Measurements from ENCODE around the gene KLHL18.

The KLHL18 gene

DNA sequence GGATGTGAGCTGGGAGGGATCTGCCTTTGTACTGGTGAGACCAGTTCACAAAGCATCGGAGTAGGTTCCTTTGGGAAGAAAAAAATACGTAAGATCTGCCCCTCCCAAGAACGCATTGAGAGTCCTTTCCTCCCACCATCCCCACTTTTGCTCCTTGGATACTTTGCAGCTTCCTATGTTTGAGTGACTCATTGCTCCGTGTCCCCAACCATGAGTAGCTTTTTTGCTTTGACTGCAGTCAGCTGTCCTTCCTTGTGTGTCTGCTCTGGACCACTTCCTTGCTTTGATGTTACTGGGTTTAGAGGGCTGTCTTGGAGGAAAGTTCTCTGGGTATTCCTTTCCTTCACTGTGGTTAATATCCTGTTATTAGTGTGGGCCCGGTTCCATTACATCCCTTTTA lies 54.9 kb downstream of the KLHL18 start:
- TF ChIP-seq POLR2AphosphoS5 (IDR thresholded peaks at IDR 0.05; ENCODE audit: borderline replicate concordance, low read depth, low read length), result no peak
- no peak for TF ChIP-seq FOXP2 (optimal IDR thresholded peaks at IDR 0.05; ENCODE audit: control extremely low read depth, extremely low read length, insufficient read depth)
- TF ChIP-seq EZH2 (IDR thresholded peaks at IDR 0.05), result no peak
- Histone ChIP-seq H3K9ac (ENCODE audit: insufficient read length) (no peak overlapping the region), H3K36me3 (ENCODE audit: insufficient read depth, low read length) (no peaks in the 10 kb centered on the region; the same call in 1 of the 2 replicates), H3K27ac (no peak overlapping the region), H3K9me3 (ENCODE audit: low read depth, low read length) (no peaks in the 10 kb centered on the region), H3K4me3 (no peak overlapping the region)
- no peak for DNase-seq (ENCODE audit: low read depth, low spot score)

DNA sequence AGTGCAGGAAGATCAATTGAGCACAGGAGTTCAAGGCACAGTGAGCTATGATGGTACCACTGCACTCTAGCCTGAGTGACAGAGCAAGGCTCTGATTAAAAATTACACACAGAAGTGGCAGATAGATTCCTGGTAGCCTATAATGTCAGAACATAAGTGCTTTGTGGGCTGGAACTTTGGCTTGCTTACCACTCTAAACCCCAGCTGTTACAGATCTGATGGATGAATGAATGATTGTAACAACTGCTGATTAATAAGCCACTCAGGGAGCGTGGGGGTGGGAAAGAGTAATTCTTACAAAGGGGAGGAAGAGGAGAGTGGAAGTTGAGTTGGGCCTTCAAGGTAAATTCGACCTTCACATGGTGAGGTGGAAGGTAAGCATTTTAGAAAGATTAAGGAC lies 57.2 kb downstream of the KLHL18 start:
- no peaks in the 10 kb centered on the region; the same call in 1 of the 2 replicates for H3K36me3 ChIP-seq (ENCODE audit: insufficient read depth, low read length)
- no peak for TF ChIP-seq POLR2AphosphoS5 (IDR thresholded peaks at IDR 0.05; ENCODE audit: borderline replicate concordance, low read depth, low read length)

DNA sequence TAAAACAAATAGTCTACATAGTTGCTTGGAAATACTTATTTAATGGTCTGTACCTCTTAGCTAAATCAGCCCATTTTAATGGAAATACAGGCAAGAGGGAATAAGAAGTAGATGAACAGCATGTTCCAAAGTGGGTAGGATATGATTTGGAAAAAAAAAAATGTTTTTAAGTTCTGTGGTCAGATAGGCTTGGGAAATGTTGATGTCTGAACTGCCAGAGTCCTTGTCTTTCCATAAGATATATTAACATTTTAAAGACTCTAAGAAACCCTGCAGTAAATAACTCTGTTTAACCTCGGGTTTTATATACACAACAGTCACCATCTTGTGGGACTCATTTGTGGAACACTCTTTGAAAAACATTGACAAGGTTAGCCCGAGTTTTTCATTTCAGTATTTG lies 58.1 kb downstream of the KLHL18 start:
- no peak overlapping the region for H3K9ac ChIP-seq (ENCODE audit: insufficient read length)
- no peak for TF ChIP-seq FOXP2 (optimal IDR thresholded peaks at IDR 0.05; ENCODE audit: control extremely low read depth, extremely low read length, insufficient read depth)
- H3K9me3 ChIP-seq (ENCODE audit: low read depth, low read length), result no peaks in the 10 kb centered on the region
- H3K36me3 ChIP-seq (ENCODE audit: insufficient read depth, low read length), result no peaks in the 10 kb centered on the region; the same call in 1 of the 2 replicates
- no peak overlapping the region for H3K4me3 ChIP-seq
- DNase-seq (ENCODE audit: low read depth, low spot score), result no peak
- H3K27ac ChIP-seq, result no peak overlapping the region

More for the DNA sequence above, 57.2 kb downstream of the KLHL18 start:
- no peak overlapping the region for H3K27ac ChIP-seq
- no peak overlapping the region for H3K4me3 ChIP-seq
- no peak overlapping the region for H3K9ac ChIP-seq (ENCODE audit: insufficient read length)
- DNase-seq (ENCODE audit: low read depth, low spot score), result no peak
- no peaks in the 10 kb centered on the region for H3K9me3 ChIP-seq (ENCODE audit: low read depth, low read length)

DNA sequence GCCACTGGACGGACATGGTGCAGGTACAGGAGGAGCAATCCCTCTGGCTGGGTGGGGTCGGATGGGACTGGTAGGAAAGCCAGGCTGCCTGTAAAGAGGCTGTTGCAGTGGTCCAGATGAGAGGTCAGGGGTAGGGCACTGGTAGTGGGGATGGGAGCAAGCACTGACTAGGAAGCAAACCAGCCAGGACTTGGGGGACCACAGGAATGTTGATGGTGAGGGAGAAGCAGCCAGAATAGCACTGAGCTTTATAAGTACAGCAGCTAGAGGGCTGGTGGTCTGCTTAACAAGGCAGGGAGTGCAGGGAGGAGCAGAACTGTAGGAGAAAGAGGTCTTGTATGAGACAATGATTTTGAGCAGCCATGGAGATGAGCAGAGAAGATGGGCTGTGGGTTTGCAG lies 59.4 kb downstream of the KLHL18 start:
- no peaks in the 10 kb centered on the region for H3K9me3 ChIP-seq (ENCODE audit: low read depth, low read length)
- H3K9ac ChIP-seq (ENCODE audit: insufficient read length), result no peak overlapping the region
- TF ChIP-seq POLR2AphosphoS5 (IDR thresholded peaks at IDR 0.05; ENCODE audit: borderline replicate concordance, low read depth, low read length), result no peak
- H3K27ac ChIP-seq, result no peak overlapping the region
- H3K36me3 ChIP-seq (ENCODE audit: insufficient read depth, low read length), result no peaks in the 10 kb centered on the region; the same call in 1 of the 2 replicates
- no peak for DNase-seq (ENCODE audit: low read depth, low spot score)
- no peak overlapping the region for H3K4me3 ChIP-seq

DNA sequence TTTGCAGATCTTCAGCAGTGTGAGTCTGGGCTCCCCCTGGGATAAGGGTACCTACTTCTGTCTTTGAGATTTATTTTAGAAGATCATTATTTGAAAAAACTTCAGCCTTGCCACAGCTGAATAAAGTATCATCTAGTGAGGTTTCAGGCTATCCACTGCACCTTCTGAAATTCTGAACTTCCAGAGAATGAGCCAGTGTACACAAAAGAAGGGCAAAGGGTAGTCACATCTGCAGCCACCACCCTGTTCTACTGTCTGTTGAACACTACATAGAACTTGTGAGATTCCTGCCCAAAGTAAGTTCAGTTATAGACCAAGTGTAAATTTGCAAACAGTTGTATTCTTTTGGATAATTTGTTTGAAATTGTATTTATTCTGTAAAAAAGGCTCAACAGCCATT lies 60.1 kb downstream of the KLHL18 start:
- H3K9me3 ChIP-seq (ENCODE audit: low read depth, low read length), result no peaks in the 10 kb centered on the region
- H3K9ac ChIP-seq (ENCODE audit: insufficient read length), result no peak overlapping the region
- no peak overlapping the region for H3K4me3 ChIP-seq
- TF ChIP-seq FOXP2 (optimal IDR thresholded peaks at IDR 0.05; ENCODE audit: control extremely low read depth, extremely low read length, insufficient read depth) (no peak), POLR2AphosphoS5 (IDR thresholded peaks at IDR 0.05; ENCODE audit: borderline replicate concordance, low read depth, low read length) (no peak), EZH2 (IDR thresholded peaks at IDR 0.05) (no peak)
- H3K27ac ChIP-seq, result no peak overlapping the region
- DNase-seq (ENCODE audit: low read depth, low spot score), result no peak
- H3K36me3 ChIP-seq (ENCODE audit: insufficient read depth, low read length), result no peaks in the 10 kb centered on the region

DNA sequence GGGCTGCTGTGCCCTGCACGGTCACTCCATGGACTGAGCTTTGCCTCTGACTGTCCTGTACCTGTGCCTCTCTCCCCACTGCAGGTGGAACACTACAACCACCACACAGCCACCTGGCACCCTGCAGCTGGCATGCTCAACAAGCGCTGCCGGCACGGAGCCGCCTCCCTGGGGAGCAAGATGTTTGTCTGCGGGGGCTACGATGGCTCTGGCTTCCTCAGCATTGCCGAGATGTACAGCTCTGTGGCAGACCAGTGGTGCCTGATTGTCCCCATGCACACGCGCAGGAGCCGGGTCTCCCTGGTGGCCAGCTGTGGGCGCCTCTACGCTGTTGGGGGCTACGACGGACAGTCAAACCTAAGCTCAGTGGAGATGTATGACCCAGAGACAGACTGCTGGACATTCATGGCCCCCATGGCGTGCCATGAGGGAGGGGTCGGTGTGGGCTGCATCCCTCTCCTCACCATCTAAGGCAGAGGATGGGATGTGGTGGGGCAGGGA lies 60.8 kb downstream of the KLHL18 start:
- Histone ChIP-seq H3K4me3 (no peak overlapping the region), H3K9ac (ENCODE audit: insufficient read length) (no peak overlapping the region), H3K27ac (no peak overlapping the region), H3K9me3 (ENCODE audit: low read depth, low read length) (no peaks in the 10 kb centered on the region), H3K36me3 (ENCODE audit: insufficient read depth, low read length) (no peaks in the 10 kb centered on the region)
- TF ChIP-seq EZH2 (IDR thresholded peaks at IDR 0.05), result no peak
- no peak for TF ChIP-seq POLR2AphosphoS5 (IDR thresholded peaks at IDR 0.05; ENCODE audit: borderline replicate concordance, low read depth, low read length)
- TF ChIP-seq FOXP2 (optimal IDR thresholded peaks at IDR 0.05; ENCODE audit: control extremely low read depth, extremely low read length, insufficient read depth), result no peak
- DNase-seq (ENCODE audit: low read depth, low spot score), result no peak

DNA sequence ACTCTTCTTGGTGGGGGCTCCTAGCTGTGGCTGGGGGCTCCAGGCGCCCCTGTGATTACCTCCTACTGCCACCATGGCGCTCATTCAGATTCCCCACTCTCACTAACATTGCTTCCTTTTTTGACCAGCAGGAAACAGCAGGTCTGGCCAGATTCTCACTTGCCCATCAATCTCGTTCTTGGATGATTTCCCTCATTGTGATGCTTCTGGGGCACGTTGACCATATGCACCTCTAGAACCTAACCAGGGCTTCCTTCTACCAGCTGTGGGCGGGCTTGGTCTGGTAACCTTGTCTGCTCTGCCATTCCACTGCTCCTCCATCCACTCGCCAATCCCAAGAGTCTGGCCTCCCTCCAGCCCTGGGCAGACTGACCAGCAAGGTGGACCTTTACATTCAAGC lies 62.2 kb downstream of the KLHL18 start:
- no peak for DNase-seq (ENCODE audit: low read depth, low spot score)
- no peaks in the 10 kb centered on the region for H3K36me3 ChIP-seq (ENCODE audit: insufficient read depth, low read length)
- H3K27ac ChIP-seq, result no peak overlapping the region
- H3K9me3 ChIP-seq (ENCODE audit: low read depth, low read length), result no peaks in the 10 kb centered on the region
- no peak overlapping the region for H3K9ac ChIP-seq (ENCODE audit: insufficient read length)
- H3K4me3 ChIP-seq, result no peak overlapping the region
- TF ChIP-seq FOXP2 (optimal IDR thresholded peaks at IDR 0.05; ENCODE audit: control extremely low read depth, extremely low read length, insufficient read depth), result no peak
- TF ChIP-seq EZH2 (IDR thresholded peaks at IDR 0.05), result no peak
- no peak for TF ChIP-seq POLR2AphosphoS5 (IDR thresholded peaks at IDR 0.05; ENCODE audit: borderline replicate concordance, low read depth, low read length)

DNA sequence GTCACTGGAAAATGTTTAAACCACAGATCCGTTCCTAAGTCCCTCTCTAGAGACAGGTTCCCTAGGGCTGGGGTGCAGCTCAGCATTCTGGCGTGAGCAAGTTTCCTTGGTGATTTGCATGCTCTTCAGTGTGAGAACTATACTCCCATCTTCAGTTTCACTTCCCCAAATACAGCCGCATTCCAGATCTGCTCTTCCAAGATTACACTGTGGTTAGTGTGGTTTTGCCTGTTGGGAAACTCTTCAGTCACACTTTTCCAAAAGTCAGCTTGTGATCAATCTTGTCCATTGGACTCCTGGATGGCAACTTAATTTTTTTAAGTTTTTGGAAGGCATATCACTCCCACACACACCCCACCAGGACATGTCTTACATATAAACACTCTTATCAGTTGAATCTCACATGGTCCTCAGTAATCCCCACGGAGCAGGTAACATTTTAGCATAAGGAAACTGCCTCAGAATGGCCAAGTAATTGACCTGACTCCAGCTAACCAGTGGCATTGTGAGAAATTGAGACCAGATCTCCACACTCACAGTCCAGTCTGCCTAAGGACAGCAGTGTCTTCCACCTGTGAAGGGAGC lies 64.6 kb downstream of the KLHL18 start:
- TF ChIP-seq FOXP2 (optimal IDR thresholded peaks at IDR 0.05; ENCODE audit: control extremely low read depth, extremely low read length, insufficient read depth) (no peak), EZH2 (IDR thresholded peaks at IDR 0.05) (no peak), POLR2AphosphoS5 (IDR thresholded peaks at IDR 0.05; ENCODE audit: borderline replicate concordance, low read depth, low read length) (no peak)
- H3K36me3 ChIP-seq (ENCODE audit: insufficient read depth, low read length), result no peaks in the 10 kb centered on the region
- no peak overlapping the region for H3K4me3 ChIP-seq
- no peaks in the 10 kb centered on the region for H3K9me3 ChIP-seq (ENCODE audit: low read depth, low read length)
- no peak for DNase-seq (ENCODE audit: low read depth, low spot score)
- no peak overlapping the region for H3K9ac ChIP-seq (ENCODE audit: insufficient read length)
- no peak overlapping the region for H3K27ac ChIP-seq

DNA sequence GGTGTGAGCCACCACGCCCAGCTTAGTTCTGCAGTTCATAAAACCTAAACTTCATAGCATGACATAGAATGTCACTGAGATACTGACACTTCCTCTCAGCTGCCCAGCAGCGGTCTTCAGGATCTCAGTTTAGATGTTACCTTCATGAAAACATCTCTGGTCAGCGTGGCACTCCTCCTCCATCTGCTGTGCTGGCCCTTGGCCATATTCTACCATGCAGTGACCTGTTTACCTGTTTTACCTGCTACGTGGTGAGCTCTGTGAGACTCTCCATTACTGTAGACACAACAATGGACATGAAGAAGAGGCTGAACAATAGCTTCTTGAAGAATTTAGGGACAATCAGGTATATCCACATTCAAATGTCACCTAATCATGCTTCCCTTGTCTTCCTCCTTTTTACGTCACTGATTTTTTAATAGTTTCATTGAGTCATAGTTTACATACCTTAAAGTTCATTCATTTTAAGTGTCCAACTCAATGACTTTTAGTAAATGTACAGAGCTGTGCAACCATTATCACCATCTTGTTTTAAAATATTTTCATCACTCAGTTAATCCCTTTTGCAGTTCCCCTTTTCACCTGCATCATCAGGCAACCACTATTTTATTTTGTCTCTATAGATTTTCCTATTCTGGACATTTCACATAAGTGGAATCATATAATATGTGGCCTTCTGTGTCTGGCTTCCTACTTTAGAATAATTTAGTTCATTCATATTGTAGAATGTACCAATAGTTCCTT lies 65.8 kb downstream of the KLHL18 start:
- no peaks in the 10 kb centered on the region for H3K36me3 ChIP-seq (ENCODE audit: insufficient read depth, low read length)

More for the DNA sequence above, 65.8 kb downstream of the KLHL18 start:
- Histone ChIP-seq H3K4me3 (no peak overlapping the region), H3K9me3 (ENCODE audit: low read depth, low read length) (no peaks in the 10 kb centered on the region), H3K9ac (ENCODE audit: insufficient read length) (no peak overlapping the region), H3K27ac (no peak overlapping the region)
- TF ChIP-seq EZH2 (IDR thresholded peaks at IDR 0.05) (no peak), POLR2AphosphoS5 (IDR thresholded peaks at IDR 0.05; ENCODE audit: borderline replicate concordance, low read depth, low read length) (no peak), FOXP2 (optimal IDR thresholded peaks at IDR 0.05; ENCODE audit: control extremely low read depth, extremely low read length, insufficient read depth) (no peak)
- no peak for DNase-seq (ENCODE audit: low read depth, low spot score)
